Ammon's horn (tissue), 1 donor: ENCODE measurements around the gene CCDC85B.

Experiments used
- DNase-seq: peaks from one replicate; pipeline ENCODE4 v3.0.0-alpha.2; 2016; ENCODE audit warnings: low spot score

Gene CCDC85B

DNA sequence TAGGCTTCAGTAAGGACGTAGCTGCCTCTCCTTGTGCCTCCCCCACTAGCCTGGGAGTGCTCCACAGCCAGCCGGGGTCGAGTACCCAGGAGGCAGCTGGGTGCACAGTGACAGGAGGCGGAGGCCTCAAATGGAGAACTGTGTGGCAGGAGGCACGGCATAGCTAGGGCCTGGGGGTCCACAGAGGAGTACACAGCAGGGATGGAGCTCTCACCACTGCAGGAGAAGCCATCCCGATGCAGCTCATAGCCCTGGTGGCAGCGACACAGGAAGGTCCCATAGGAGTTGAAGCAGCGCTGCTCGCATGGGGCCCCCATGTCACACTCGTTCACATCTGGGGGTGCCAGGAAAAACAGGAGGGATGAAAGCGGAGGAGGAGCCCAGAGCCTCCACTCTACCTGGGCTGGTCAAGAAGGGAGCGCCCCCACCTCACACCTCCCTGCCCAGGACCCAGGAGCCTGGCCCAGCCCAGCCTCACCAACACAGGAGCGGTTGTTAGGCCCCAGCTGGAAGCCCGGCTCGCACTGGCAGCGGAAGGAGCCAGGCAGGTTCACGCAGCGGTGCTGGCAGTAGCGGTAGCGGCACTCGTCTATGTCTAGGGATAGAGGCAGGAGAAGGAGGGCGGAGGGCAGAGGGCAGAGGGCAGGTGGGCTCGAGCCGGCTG is 20.7 kb upstream of the CCDC85B start:
- no peak for DNase-seq

GRCh38 chr11:65870307-65870658 is 20.2 kb upstream of the CCDC85B start:
- no peak for DNase-seq

- DNase-seq, result no peak
Observed at GRCh38 chr11:65870706-65871681, 19.5 kb upstream of the CCDC85B start.

- no peak for DNase-seq
Observed at GRCh38 chr11:65871811-65872548, 18.5 kb upstream of the CCDC85B start.

DNA sequence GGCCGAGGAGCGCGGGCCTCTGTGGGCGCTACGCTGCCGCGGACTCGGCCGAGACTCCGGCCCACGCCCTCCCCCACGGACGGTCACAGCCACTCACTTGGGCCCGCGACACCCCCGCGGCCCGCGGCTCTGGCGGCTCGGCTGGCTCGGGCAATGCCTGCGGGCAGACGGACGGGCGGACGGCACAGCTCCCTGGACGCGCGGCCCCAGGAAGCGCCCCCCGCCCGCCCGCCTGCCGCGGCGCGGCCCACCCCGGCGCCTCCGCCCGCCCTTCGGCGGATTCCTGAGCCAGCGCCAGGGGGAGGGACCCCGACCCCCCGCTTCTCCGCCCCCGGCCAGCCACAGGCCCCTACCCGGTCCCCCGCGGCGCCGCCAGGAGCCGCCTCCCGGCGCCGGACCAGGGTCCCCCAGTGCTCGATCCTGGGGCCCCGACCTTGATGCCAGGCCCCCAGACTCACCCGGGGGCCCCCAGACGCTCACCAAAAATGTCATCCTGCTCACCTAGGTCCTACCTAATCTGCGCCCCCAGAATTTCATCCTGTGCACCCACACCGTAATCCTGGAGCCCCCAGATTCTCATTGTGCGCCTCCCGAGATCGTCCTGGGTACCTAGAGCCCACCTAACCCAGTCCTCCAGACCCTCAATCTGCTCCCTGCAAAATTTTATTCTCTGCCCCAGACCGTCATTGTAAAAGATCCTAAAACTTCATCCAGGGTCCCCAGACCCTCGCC is 17.7 kb upstream of the CCDC85B start, which contains the start of gene EFEMP2:
EFEMP2 (minus strand) TSS at position 215 of the 732 bp plus-strand sequence. CDS start 446 bp downstream, outside the sequence.
- DNase-seq, result no peak

- peak; percentile 95 for DNase-seq
Observed at GRCh38 chr11:65873318-65874156, 16.9 kb upstream of the CCDC85B start.

- DNase-seq, result no peak
Observed at GRCh38 chr11:65879617-65880016, 10.9 kb upstream of the CCDC85B start, which contains the start of gene CTSW. TSS of gene CTSW (plus strand) at chr11:65879837. CDS start at chr11:65879855, 18 bp downstream.

DNA sequence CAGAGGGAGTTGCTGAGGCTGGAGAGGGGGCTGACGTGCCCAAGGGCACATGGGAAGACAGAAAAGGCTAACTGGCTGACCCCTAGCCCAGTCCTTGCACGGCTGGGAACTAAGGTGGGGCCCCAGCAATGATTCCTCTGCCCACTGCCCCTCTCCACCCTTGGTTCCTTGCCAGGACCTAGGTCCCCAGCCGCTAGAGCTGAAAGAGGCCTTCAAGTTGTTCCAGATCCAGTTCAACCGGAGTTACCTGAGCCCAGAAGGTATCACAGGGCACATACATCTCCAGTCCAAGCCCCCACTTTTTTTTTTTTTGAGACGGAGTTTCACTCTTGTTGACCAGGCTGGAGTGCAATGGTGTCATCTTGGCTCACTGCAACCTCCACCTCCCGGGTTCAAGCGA is 10.4 kb upstream of the CCDC85B start:
- no peak for DNase-seq

GRCh38 chr11:65880844-65881421 is 9.5 kb upstream of the CCDC85B start:
- no peak for DNase-seq

- DNase-seq, result no peak
Observed at GRCh38 chr11:65882120-65883057, 8.1 kb upstream of the CCDC85B start.

- no peak for DNase-seq
Observed at GRCh38 chr11:65883058-65883761, 7.3 kb upstream of the CCDC85B start.

GRCh38 chr11:65883786-65884715 is 6.4 kb upstream of the CCDC85B start:
- no peak for DNase-seq

DNA sequence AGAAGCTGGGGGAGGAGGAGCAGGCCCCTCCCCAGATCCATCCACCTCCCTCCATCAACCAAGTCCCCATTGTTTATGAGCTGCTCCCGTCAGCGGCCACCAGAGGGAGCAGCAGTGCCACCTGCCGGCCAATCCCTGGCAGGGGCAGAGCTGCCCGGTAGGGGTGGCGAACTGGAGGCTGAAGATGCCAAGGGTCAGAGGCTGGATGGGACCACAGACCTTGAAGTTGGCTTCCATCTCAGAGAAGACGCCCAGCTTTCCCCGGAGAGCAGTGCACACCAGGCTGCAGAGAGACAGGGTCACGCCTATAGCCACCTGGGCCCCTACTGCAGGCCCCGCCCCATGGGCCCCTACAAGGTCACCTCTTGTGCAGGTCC is 5.8 kb upstream of the CCDC85B start:
- peak; percentile 86 for DNase-seq

- DNase-seq, result no peak
Observed at GRCh38 chr11:65885231-65885630, 5.2 kb upstream of the CCDC85B start.

DNA sequence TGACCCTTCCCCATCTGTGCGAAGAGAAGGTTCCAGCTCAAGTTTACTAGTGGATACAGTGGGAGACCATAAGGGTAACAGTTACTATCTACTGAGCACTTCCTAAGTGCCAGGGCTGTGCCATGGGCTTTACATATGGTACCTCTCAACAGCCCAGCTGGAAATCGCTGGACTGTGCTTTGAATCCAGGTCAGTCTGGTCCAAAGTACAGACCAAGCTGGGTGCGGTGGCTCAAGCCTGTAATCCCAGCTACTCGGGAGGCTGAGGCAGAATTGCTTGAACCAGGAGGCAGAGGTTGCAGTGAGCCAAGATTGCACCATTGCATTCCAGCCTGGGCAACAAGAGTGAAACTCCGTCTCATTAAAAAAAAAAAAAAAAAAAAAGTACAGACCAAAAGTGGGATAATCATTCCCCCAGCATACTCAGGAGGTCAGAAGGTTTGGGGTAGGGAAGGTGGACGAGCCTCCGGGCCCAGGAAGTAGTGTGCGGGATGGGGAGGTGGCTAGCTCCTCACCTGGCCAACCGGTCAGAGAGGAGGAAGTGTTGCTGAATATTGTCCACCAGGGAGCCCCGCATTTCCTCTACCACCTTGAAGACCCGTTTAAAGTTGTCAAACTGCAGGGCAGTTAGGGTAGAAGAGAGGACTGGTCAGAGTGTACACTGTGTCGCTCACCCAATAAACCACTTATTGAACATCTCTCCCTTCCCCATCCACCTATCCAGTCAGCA is 4.5 kb upstream of the CCDC85B start:
- no peak for DNase-seq

- no peak for DNase-seq
Observed at GRCh38 chr11:65886826-65887722, 3.4 kb upstream of the CCDC85B start.
